ENCODE data around the gene SRRM3. TPM values are rescaled to one million over a fixed set of nuclear protein-coding genes. Genes with fewer than 3 reads are reported as not detected.

SRRM3 gene
- total RNA-seq, 1 experiment from 2014 or later = 0.74 TPM

DNA sequence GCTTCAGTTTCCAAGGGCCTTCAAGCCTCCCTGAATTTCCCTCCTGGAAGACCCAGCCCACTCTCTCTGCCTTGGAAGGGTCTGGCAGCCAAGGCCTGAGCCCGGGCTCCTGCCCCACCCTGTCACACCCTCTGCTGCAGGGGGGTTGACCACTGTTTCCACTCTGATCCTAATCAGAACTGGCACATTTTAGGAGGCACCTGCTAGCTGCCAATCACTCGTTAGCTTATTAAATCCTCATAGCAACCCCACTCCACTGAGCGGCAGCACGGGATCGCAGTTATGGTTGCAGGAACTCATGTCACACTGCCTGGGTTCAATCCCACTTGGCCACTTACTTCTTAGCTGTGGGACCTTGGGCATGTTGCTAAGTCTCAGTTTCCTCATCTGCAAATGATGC is 113.7 kb downstream of the SRRM3 start:
- no peaks in the 10 kb centered on the region for H3K9me2 ChIP-seq (ENCODE audit: insufficient read depth)
- 0 out of 2 replicates have a peak, but pooled peaks cover 9% of the 10 kb centered on the region for H3K79me2 ChIP-seq (ENCODE audit: low read depth)
- no TSS peak for BruUV-seq (replicated peaks)
- ChIA-PET POLR2A (ENCODE audit: unreplicated experiment) (no interaction called here), CTCF (interaction anchor here (0.6 to 0.7 kb wide), 2 partner anchors 51 to 148 kb away, joined by 6 to 9 read pairs; no protein-coding TSS in a partner anchor)
- intact Hi-C loops (cut with micrococcal nuclease; ENCODE audit: unreplicated experiment) = loop anchor here (5.0 kb wide), 1 partner anchor 197 kb away; the partner anchor contains the start of gene UPK3B
- no peaks in the 10 kb centered on the region for H3K9me3 ChIP-seq (ENCODE audit: insufficient read depth, low read depth)
- no peak overlapping the region for H3K27ac ChIP-seq
- no peak overlapping the region for H3K4me2 ChIP-seq
- TF ChIP-seq, protein P1, sequence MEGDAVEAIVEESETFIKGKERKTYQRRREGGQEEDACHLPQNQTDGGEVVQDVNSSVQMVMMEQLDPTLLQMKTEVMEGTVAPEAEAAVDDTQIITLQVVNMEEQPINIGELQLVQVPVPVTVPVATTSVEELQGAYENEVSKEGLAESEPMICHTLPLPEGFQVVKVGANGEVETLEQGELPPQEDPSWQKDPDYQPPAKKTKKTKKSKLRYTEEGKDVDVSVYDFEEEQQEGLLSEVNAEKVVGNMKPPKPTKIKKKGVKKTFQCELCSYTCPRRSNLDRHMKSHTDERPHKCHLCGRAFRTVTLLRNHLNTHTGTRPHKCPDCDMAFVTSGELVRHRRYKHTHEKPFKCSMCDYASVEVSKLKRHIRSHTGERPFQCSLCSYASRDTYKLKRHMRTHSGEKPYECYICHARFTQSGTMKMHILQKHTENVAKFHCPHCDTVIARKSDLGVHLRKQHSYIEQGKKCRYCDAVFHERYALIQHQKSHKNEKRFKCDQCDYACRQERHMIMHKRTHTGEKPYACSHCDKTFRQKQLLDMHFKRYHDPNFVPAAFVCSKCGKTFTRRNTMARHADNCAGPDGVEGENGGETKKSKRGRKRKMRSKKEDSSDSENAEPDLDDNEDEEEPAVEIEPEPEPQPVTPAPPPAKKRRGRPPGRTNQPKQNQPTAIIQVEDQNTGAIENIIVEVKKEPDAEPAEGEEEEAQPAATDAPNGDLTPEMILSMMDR (conservative IDR thresholded peaks at IDR 0.05) = no peak
- TF ChIP-seq EZH2 (IDR thresholded peaks at IDR 0.05; ENCODE audit: low read depth) = no peak
- 0 out of 2 replicates have a peak, but pooled peaks cover 5% of the 10 kb centered on the region for H4K20me1 ChIP-seq (ENCODE audit: insufficient read depth)
- H2AFZ ChIP-seq = no peak overlapping the region
- no peaks in the 10 kb centered on the region for H3K36me3 ChIP-seq (ENCODE audit: low read depth)
- no peak for DNase-seq
- H3K27me3 ChIP-seq (ENCODE audit: insufficient read depth, low read depth) = no peaks in the 10 kb centered on the region
- H3K4me3 ChIP-seq = no peak overlapping the region
- peaks cover 28% of the 10 kb centered on the region for H3K4me1 ChIP-seq (replicated peaks; ENCODE audit: insufficient read depth)
- H3F3A ChIP-seq (ENCODE audit: insufficient read depth, low read depth) = peaks cover 41% of the 10 kb centered on the region

DNA sequence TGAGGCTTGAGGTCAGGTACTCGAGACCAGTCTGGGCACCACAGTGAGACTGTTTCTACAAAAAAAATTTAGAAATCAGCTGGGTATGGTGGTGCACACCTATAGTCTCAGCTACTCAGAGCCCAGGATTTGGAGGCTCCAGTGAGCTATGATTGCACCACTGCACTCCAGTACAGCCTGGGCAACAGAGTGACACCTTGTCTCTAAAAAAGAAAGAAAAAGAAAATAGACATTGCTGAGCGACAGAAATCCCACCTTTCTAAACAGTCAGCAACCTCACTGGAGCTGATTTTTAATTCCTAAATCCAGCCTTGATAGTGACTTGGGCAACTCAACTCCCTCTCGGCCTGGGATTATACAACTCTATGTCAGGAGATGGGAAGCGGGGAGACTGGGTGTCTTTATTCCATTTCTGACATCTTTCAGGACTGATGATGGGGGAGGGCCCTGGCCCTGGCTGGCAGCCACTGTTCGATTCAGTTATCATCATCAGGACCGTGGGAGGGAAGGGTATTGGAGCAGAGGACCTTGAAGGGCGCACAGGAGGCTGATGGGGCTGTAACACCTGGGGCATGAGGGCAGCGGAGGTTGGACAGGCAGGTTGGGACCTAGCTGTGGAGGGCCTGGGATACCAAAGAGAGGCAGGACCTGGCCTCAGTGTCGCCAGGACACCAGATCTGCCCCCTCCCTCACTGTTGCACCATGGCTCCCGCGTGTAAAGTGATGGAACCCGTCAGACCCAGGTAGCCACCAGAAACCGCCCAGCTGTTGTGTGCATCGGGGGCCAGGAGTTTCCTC is 115.5 kb downstream of the SRRM3 start:
- CTCF ChIA-PET = interaction anchor here (0.6 kb wide), 1 partner anchor 681 kb away, joined by 4 read pairs; no protein-coding TSS in a partner anchor
- no peak for TF ChIP-seq EZH2 (IDR thresholded peaks at IDR 0.05; ENCODE audit: low read depth)
- TF ChIP-seq, protein P1 (conservative IDR thresholded peaks at IDR 0.05) = no peak
- Histone ChIP-seq H3K36me3 (ENCODE audit: low read depth) (no peaks in the 10 kb centered on the region), H3K79me2 (ENCODE audit: low read depth) (0 out of 2 replicates have a peak, but pooled peaks cover 9% of the 10 kb centered on the region), H3F3A (ENCODE audit: insufficient read depth, low read depth) (peaks cover 51% of the 10 kb centered on the region), H3K4me1 (replicated peaks; ENCODE audit: insufficient read depth) (peaks cover 18% of the 10 kb centered on the region), H3K9me3 (ENCODE audit: insufficient read depth, low read depth) (no peaks in the 10 kb centered on the region), H2AFZ (peak overlapping the region; percentile 85), H3K27ac (no peak overlapping the region), H3K9me2 (ENCODE audit: insufficient read depth) (no peaks in the 10 kb centered on the region), H3K27me3 (ENCODE audit: insufficient read depth, low read depth) (no peaks in the 10 kb centered on the region), H3K4me3 (peak overlapping the region; percentile 81), H3K4me2 (peak overlapping the region; percentile 90), H4K20me1 (ENCODE audit: insufficient read depth) (0 out of 2 replicates have a peak, but pooled peaks cover 5% of the 10 kb centered on the region)
- no peak for DNase-seq
- POLR2A ChIA-PET (ENCODE audit: unreplicated experiment) = interaction anchor here (0.6 to 0.7 kb wide), 3 partner anchors 8 to 209 kb away, joined by 3 to 4 read pairs (median 3); no protein-coding TSS in a partner anchor
- BruUV-seq (replicated peaks) = TSS peak; percentile 27
- intact Hi-C loops (cut with micrococcal nuclease; ENCODE audit: unreplicated experiment) = loop anchor here (5.0 kb wide), 1 partner anchor 195 kb away; the partner anchor contains the start of gene UPK3B

DNA sequence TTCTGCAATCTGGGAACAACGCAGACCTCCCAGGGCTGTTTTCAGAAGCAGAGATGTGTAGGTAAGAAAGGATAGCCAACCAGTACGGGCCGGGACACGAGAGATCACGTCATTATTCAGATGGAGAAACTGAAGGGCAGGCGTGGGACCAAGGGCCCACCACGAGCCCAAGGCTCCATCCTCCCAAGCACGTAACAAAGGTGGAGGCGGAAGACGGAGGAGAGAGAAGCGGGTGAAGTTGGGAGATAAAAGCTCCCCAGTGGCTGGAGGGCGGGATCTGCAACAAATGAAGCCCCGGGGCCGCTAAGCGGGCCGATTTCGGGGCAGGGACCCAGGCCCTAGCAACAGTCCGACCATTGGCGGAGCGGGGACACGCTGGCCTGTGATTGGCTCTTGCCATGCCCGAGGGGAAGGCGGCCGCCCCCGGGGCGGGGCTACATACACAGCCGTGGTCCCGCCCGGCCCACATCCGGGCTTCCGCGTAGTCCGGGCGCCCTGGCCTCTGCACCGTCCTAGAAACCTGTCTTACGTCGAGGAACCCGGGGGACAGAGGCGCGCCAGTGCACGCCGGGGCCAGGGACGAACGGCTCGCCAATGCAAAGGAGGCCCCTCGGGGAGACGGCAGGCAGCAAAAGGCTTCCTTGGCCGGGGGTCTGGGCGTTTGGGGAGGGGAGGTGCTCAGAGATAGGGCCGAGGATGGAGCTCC is 116.2 kb downstream of the SRRM3 start:
- intact Hi-C loops (cut with micrococcal nuclease; ENCODE audit: unreplicated experiment) = loop anchor here (1.0 to 5.0 kb wide), 4 partner anchors 21 to 194 kb away; partner anchors contain the start of gene UPK3B
- no peaks in the 10 kb centered on the region for H3K36me3 ChIP-seq (ENCODE audit: low read depth)
- TF ChIP-seq, protein P1 (conservative IDR thresholded peaks at IDR 0.05) = no peak
- no peak for TF ChIP-seq EZH2 (IDR thresholded peaks at IDR 0.05; ENCODE audit: low read depth)
- peak overlapping the region; percentile 71 for H3K27ac ChIP-seq
- peak overlapping the region; percentile 85 for H2AFZ ChIP-seq
- peak overlapping the region; percentile 81 for H3K4me3 ChIP-seq
- H4K20me1 ChIP-seq (ENCODE audit: insufficient read depth) = 0 out of 2 replicates have a peak, but pooled peaks cover 5% of the 10 kb centered on the region
- peaks cover 18% of the 10 kb centered on the region for H3K4me1 ChIP-seq (replicated peaks; ENCODE audit: insufficient read depth)
- no TSS peak for BruUV-seq (replicated peaks)
- H3K9me3 ChIP-seq (ENCODE audit: insufficient read depth, low read depth) = no peaks in the 10 kb centered on the region
- ChIA-PET POLR2A (ENCODE audit: unreplicated experiment) (interaction anchor here (0.6 to 0.7 kb wide), 6 partner anchors 9 to 210 kb away, joined by 3 to 5 read pairs (median 3); no protein-coding TSS in a partner anchor), CTCF (interaction anchor here (0.6 to 1.1 kb wide), 4 partner anchors 21 to 682 kb away, joined by 3 to 20 read pairs (median 4); no protein-coding TSS in a partner anchor)
- H3F3A ChIP-seq (ENCODE audit: insufficient read depth, low read depth) = peaks cover 56% of the 10 kb centered on the region
- DNase-seq = peak; percentile 86 to 99
- no peaks in the 10 kb centered on the region for H3K9me2 ChIP-seq (ENCODE audit: insufficient read depth)
- 0 out of 2 replicates have a peak, but pooled peaks cover 9% of the 10 kb centered on the region for H3K79me2 ChIP-seq (ENCODE audit: low read depth)
- H3K27me3 ChIP-seq (ENCODE audit: insufficient read depth, low read depth) = no peaks in the 10 kb centered on the region
- peak overlapping the region; percentile 90 for H3K4me2 ChIP-seq

All from PC-9 (cell line).